Thyroid gland (tissue), 4 donors: ENCODE results near the gene HSF5. TPM values are rescaled to one million over a fixed set of nuclear protein-coding genes. Genes with fewer than 3 reads are reported as not detected.
"Not testable (repeated sequence)": the region's sequence is repeated elsewhere in the genome, so short reads cannot be mapped to it uniquely, and the experiment has no call there.

Experiments used
- DNase-seq, 2 donors: peaks; one replicate each; pipeline ENCODE4 v3.0.0-alpha.2; 2019
- H3K27ac ChIP-seq, 3 donors: fragments of 200-600 bp; sonication (generic); 1 replicate in 2 of 3; 2 replicates in 1 of 3; pipeline ENCODE4 v1.5.1; 2016 to 2019; ENCODE audit warnings: mild to moderate bottlenecking in 1 of 3, moderate library complexity in 1 of 3
- H3K27me3 ChIP-seq: fragments of 200-600 bp; sonication (generic); one replicate; pipeline ENCODE4 v1.5.1; 2019
- H3K36me3 ChIP-seq, 2 donors: fragments of 200-600 bp; sonication (generic); one replicate each; pipeline ENCODE4 v1.5.1; 2016 to 2019
- H3K4me1 ChIP-seq, 2 donors: fragments of 200-600 bp; sonication (generic); one replicate each; pipeline ENCODE4 v1.5.1; 2017 to 2019
- H3K4me3 ChIP-seq, 3 donors: fragments of 200-600 bp; sonication (generic); replicated peaks in 1 of 3; 1 replicate in 2 of 3; 2 replicates in 1 of 3; pipeline ENCODE4 v1.5.1; 2016; ENCODE audit warnings: mild to moderate bottlenecking in 1 of 3
- H3K9me3 ChIP-seq: fragments of 200-600 bp; sonication (generic); one replicate; pipeline ENCODE4 v1.5.1; 2017
- CTCF ChIP-seq, 6 experiments: fragments of 200-600 bp in 3 of 6; fragments of 450-650 bp in 3 of 6; sonication (generic) in 3 of 6; IDR thresholded peaks; one replicate each; pipeline ENCODE4 v1.5.1; 2016 to 2019; ENCODE audit warnings: antibody characterized with exemption in 6 of 6, mild to moderate bottlenecking in 2 of 6, inconsistent platforms in 1 of 6, moderate library complexity in 1 of 6
- POLR2A ChIP-seq, 2 donors: fragments of 450-650 bp; IDR thresholded peaks; one replicate each; pipeline ENCODE4 v1.6.1; 2017; ENCODE audit warnings: antibody characterized with exemption in 2 of 2, mild to moderate bottlenecking in 2 of 2, moderate library complexity in 1 of 2
- WGBS, 2 donors: methylation state at CpG; one replicate each; pipeline ENCODE4 v1.1.5; 2017; 5-methylcytosine and 5-hydroxymethylcytosine counted together
- intact Hi-C: fragments of 100-400 bp; cut with DNase I; formaldehyde crosslinking; loops from one replicate; pipeline ENCODE4 v1.15.1; 2023
- total RNA-seq, 4 donors: library from RNA; depleted of rRNA; stranded (reverse); fragments of >200 nt; gene quantifications; one replicate each; pipeline ENCODE4 v1.2.3, GENCODE V29; 2016

The HSF5 gene
- total RNA-seq, 4 donors from 2014 or later = 0.10 to 0.25 (median 0.12) TPM

GRCh38 chr17:58507123-58507634 lies 19.0 kb upstream of the HSF5 start:
- Histone ChIP-seq H3K27ac (no peak overlapping the region), H3K9me3 (no peaks in the 10 kb centered on the region), H3K4me1 (no peaks in the 10 kb centered on the region), H3K27me3 (no peaks in the 10 kb centered on the region), H3K36me3 (peaks cover 88 to 95% of the 10 kb centered on the region in 2 donors), H3K4me3 (no peak overlapping the region)
- TF ChIP-seq CTCF (IDR thresholded peaks at IDR 0.05) (no peak), POLR2A (IDR thresholded peaks at IDR 0.05) (no peak)
- intact Hi-C loops = no loop called here
- DNase-seq = no peak
- WGBS, 2 donors = 97% methylated on average over 13 of the region's 13 CpGs

- intact Hi-C loops = no loop called here
- TF ChIP-seq POLR2A (IDR thresholded peaks at IDR 0.05) (no peak), CTCF (IDR thresholded peaks at IDR 0.05) (no peak)
- H3K36me3 ChIP-seq = peaks cover 88 to 97% of the 10 kb centered on the region in 2 donors
- H3K27me3 ChIP-seq = no peaks in the 10 kb centered on the region
- H3K4me1 ChIP-seq = no peaks in the 10 kb centered on the region
- H3K9me3 ChIP-seq = no peaks in the 10 kb centered on the region
- H3K4me3 ChIP-seq = no peak overlapping the region
- WGBS, 2 donors = 92 to 94% methylated on average over 6 to 7 of the region's 7 CpGs
- no peak overlapping the region for H3K27ac ChIP-seq
- DNase-seq = no peak
These were observed 18.3 kb upstream of the HSF5 start for GRCh38 chr17:58506354-58507080.

GRCh38 chr17:58504826-58505351 lies 16.7 kb upstream of the HSF5 start:
- no peaks in the 10 kb centered on the region for H3K27me3 ChIP-seq
- DNase-seq = no peak
- intact Hi-C loops = no loop called here
- H3K4me3 ChIP-seq = no peak overlapping the region
- peaks cover 85 to 97% of the 10 kb centered on the region in 2 donors for H3K36me3 ChIP-seq
- 92 to 95% methylated on average over 11 of the region's 11 CpGs for WGBS, 2 donors
- TF ChIP-seq POLR2A (IDR thresholded peaks at IDR 0.05) (no peak), CTCF (IDR thresholded peaks at IDR 0.05) (no peak)
- no peak overlapping the region for H3K27ac ChIP-seq
- H3K9me3 ChIP-seq = no peaks in the 10 kb centered on the region
- H3K4me1 ChIP-seq = no peaks in the 10 kb centered on the region

- Histone ChIP-seq H3K4me1 (no peaks in the 10 kb centered on the region), H3K27me3 (no peaks in the 10 kb centered on the region), H3K4me3 (no peak overlapping the region), H3K27ac (no peak overlapping the region), H3K36me3 (peaks cover 81 to 95% of the 10 kb centered on the region in 2 donors), H3K9me3 (no peaks in the 10 kb centered on the region)
- WGBS, 2 donors = 93 to 97% methylated on average over 8 of the region's 8 CpGs
- TF ChIP-seq CTCF (IDR thresholded peaks at IDR 0.05) (no peak), POLR2A (IDR thresholded peaks at IDR 0.05) (no peak)
- intact Hi-C loops = no loop called here
- no peak for DNase-seq
These were observed 15.7 kb upstream of the HSF5 start for GRCh38 chr17:58503866-58504265.

GRCh38 chr17:58503134-58503533 lies 14.9 kb upstream of the HSF5 start:
- DNase-seq, H3K27ac ChIP-seq, H3K9me3 ChIP-seq, H3K4me3 ChIP-seq, H3K27me3 ChIP-seq, intact Hi-C loops, H3K4me1 ChIP-seq: not testable (repeated sequence)
- WGBS, 2 donors = 82 to 89% methylated on average over 6 of the region's 6 CpGs
- peaks cover 75 to 90% of the 10 kb centered on the region in 2 donors for H3K36me3 ChIP-seq
